Measurements from ENCODE around the gene ZNF275.
"Not testable (repeated sequence)": the region's sequence is repeated elsewhere in the genome, so short reads cannot be mapped to it uniquely, and the experiment has no call there.

Gene ZNF275

DNA sequence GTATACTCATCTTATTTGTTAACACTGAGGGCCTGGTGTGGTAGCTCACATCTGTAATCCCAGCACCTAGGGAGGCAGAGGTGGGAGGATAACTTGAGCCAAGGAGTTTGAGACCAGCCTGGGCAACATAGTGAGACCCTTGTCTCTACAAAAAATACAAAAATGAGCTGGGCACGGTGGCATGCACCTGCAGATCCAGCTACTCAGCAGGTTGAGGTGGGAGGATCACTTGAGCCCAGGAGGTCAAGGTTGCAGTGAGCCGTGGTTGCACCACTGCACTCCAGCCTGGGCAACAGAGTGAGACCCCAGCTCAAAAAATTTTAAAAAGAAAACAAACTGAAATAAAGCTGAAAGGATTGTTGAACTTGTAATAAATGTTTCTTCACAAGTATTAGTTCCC is 51.0 kb downstream of the ZNF275 start:
- not testable (repeated sequence) for H3K4me3 ChIP-seq (ENCODE audit: insufficient read depth, low read depth, low read length); H3K9me3 ChIP-seq (ENCODE audit: control insufficient read depth, low read length); H3K27me3 ChIP-seq (ENCODE audit: control insufficient read depth, insufficient read depth, low read length, poor library complexity, severe bottlenecking); H3K36me3 ChIP-seq (ENCODE audit: control insufficient read depth, insufficient read depth, low read length); H3K4me1 ChIP-seq (ENCODE audit: control insufficient read depth, insufficient read depth, low read length); H3K27ac ChIP-seq (ENCODE audit: insufficient read depth, low read depth, low read length, poor library complexity, severe bottlenecking)
- WGBS, 2 experiments = 85% methylated on average over 2 of the region's 2 CpGs

DNA sequence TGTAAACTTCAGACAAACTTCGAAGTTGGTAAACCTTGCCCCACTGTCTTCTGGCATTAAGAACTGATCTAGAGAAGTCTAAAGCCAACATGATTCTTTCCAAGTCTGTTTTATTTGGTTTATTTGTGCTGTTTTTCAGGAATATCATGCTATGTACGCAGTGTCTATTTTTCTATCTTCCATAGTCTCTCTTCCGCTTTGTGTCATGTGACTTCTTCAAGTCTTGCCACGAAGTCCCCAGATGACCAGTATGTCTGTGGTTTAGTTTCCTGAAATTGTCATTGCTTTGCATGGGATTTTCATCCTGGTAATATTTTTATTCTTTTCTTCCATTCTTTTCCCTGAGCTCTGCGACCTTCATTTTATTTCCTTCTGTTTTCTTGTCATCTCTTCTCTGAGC is 52.1 kb downstream of the ZNF275 start:
- 84 to 97% methylated on average over 5 of the region's 5 CpGs for WGBS, 2 experiments
- no peaks in the 10 kb centered on the region for H3K36me3 ChIP-seq (ENCODE audit: control insufficient read depth, insufficient read depth, low read length)
- no peaks in the 10 kb centered on the region for H3K9me3 ChIP-seq (ENCODE audit: control insufficient read depth, low read length)
- H3K4me3 ChIP-seq (ENCODE audit: insufficient read depth, low read depth, low read length) = no peak overlapping the region
- no peak overlapping the region for H3K27ac ChIP-seq (ENCODE audit: insufficient read depth, low read depth, low read length, poor library complexity, severe bottlenecking)
- H3K27me3 ChIP-seq (ENCODE audit: control insufficient read depth, insufficient read depth, low read length, poor library complexity, severe bottlenecking) = no peaks in the 10 kb centered on the region
- no peaks in the 10 kb centered on the region for H3K4me1 ChIP-seq (ENCODE audit: control insufficient read depth, insufficient read depth, low read length)

DNA sequence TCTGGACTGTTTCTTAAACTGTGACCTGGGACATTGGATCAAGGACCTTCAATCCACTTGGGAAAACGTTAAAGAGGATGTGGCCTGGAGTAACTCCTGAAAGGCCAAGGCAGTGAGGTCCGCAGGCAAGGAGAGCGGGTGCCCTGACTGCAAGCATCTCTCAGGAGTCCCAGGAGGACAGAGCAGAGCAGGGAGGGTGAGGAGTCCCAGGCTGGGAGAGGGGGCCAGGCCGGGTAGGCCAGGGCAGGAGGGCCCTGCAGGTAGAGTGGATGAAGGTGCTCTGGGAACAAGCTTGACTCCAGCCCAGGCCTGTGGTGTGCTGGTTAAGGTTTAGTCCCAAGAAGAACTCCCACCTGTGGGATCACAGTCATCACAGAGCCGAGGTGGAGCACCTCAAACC is 53.4 kb downstream of the ZNF275 start:
- Histone ChIP-seq H3K4me3 (ENCODE audit: insufficient read depth, low read depth, low read length) (no peak overlapping the region), H3K27ac (ENCODE audit: insufficient read depth, low read depth, low read length, poor library complexity, severe bottlenecking) (no peak overlapping the region), H3K36me3 (ENCODE audit: control insufficient read depth, insufficient read depth, low read length) (no peaks in the 10 kb centered on the region), H3K4me1 (ENCODE audit: control insufficient read depth, insufficient read depth, low read length) (no peaks in the 10 kb centered on the region), H3K27me3 (ENCODE audit: control insufficient read depth, insufficient read depth, low read length, poor library complexity, severe bottlenecking) (no peaks in the 10 kb centered on the region), H3K9me3 (ENCODE audit: control insufficient read depth, low read length) (no peaks in the 10 kb centered on the region)
- WGBS, 2 experiments = 87 to 92% methylated on average over 5 of the region's 5 CpGs

DNA sequence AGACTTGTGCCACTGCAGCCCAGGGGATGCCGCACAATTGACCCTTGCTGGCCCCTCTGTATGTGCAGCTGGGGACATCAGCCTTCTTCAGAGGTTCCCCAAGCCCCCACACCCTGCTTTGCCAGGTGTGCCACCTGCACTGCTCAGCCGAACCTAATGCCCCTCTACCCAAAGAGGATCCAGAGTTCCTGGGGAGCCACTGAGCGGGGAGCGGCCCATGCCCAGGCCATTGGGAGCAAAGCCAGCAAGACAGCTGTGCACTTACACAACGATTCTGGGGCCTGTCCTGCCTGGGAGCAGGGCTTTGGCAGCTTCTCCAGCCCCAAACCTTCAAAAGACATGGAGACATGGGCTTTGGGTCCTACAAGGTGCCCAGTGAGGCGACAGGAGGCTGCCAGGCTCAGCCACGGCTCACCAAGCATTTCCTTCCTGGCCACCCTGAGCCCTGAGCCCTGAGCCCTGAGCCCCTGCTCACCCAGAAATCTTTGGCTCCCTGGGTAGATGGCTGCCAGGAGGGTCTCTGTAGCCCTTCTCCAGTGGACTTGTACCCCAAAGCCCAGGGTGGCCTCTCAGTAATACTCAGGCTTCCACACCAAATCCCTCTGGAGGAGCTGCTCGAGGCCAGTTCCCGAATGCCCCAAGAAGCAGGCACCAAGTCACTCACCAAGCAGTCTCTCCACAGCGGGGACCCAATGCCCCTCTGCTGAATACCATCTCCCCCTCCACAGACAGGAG is 54.2 kb downstream of the ZNF275 start:
- Histone ChIP-seq H3K4me1 (ENCODE audit: control insufficient read depth, insufficient read depth, low read length) (no peaks in the 10 kb centered on the region), H3K4me3 (ENCODE audit: insufficient read depth, low read depth, low read length) (no peak overlapping the region), H3K36me3 (ENCODE audit: control insufficient read depth, insufficient read depth, low read length) (no peaks in the 10 kb centered on the region), H3K27ac (ENCODE audit: insufficient read depth, low read depth, low read length, poor library complexity, severe bottlenecking) (no peak overlapping the region), H3K9me3 (ENCODE audit: control insufficient read depth, low read length) (no peaks in the 10 kb centered on the region), H3K27me3 (ENCODE audit: control insufficient read depth, insufficient read depth, low read length, poor library complexity, severe bottlenecking) (no peaks in the 10 kb centered on the region)
- WGBS, 2 experiments = 91 to 92% methylated on average over 10 of the region's 10 CpGs

DNA sequence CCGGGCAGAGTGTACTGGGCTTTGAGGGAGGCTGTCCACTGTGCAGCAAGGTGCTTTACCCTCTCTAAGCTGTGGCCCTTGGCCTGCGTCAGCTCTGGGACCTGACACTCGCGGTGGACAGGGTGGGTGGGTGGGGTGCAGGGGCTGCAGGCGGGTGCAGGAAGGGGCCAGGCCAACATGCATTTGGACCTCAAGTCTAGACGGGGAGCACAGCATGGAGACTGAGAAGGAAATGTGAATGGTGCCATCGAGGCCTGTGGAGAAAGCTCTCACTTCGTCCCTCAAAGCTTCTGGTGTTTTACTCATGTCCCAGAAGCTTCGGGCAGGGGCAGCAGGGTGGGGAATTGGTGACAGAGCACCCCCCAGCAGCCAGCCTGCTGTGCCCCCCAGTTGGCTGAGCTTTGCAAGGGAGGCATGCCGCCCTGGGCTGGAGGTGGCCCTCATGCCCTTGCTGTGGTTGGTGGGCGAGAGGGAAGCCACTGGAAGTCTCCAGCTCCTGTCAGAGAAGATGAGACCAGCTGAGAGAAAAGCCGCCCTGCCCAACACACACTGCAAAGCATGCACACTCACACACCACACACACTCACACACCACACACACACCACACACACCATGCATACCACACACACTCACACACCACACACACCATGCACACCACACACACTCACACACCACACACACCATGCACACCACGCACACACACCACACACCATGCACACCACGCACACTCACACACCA is 54.9 kb downstream of the ZNF275 start:
- Histone ChIP-seq H3K27me3 (ENCODE audit: control insufficient read depth, insufficient read depth, low read length, poor library complexity, severe bottlenecking) (no peaks in the 10 kb centered on the region), H3K4me3 (ENCODE audit: insufficient read depth, low read depth, low read length) (no peak overlapping the region), H3K27ac (ENCODE audit: insufficient read depth, low read depth, low read length, poor library complexity, severe bottlenecking) (no peak overlapping the region), H3K36me3 (ENCODE audit: control insufficient read depth, insufficient read depth, low read length) (no peaks in the 10 kb centered on the region), H3K4me1 (ENCODE audit: control insufficient read depth, insufficient read depth, low read length) (no peaks in the 10 kb centered on the region), H3K9me3 (ENCODE audit: control insufficient read depth, low read length) (no peaks in the 10 kb centered on the region)
- WGBS, 2 experiments = 86% methylated on average over 14 of the region's 14 CpGs

DNA sequence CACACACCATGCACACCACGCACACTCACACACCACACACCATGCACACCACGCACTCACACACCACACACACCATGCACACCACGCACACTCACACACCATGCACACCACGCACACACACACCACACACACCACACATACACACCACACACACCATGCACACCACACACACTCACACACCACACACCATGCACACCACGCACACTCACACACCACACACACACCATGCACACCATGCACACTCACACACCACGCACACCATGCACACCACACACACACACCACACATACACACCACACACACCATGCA is 55.5 kb downstream of the ZNF275 start:
- H3K4me3 ChIP-seq (ENCODE audit: insufficient read depth, low read depth, low read length); H3K27me3 ChIP-seq (ENCODE audit: control insufficient read depth, insufficient read depth, low read length, poor library complexity, severe bottlenecking); H3K36me3 ChIP-seq (ENCODE audit: control insufficient read depth, insufficient read depth, low read length); H3K27ac ChIP-seq (ENCODE audit: insufficient read depth, low read depth, low read length, poor library complexity, severe bottlenecking); H3K9me3 ChIP-seq (ENCODE audit: control insufficient read depth, low read length); H3K4me1 ChIP-seq (ENCODE audit: control insufficient read depth, insufficient read depth, low read length): not testable (repeated sequence)
- 92 to 93% methylated on average over 6 of the region's 6 CpGs for WGBS, 2 experiments

DNA sequence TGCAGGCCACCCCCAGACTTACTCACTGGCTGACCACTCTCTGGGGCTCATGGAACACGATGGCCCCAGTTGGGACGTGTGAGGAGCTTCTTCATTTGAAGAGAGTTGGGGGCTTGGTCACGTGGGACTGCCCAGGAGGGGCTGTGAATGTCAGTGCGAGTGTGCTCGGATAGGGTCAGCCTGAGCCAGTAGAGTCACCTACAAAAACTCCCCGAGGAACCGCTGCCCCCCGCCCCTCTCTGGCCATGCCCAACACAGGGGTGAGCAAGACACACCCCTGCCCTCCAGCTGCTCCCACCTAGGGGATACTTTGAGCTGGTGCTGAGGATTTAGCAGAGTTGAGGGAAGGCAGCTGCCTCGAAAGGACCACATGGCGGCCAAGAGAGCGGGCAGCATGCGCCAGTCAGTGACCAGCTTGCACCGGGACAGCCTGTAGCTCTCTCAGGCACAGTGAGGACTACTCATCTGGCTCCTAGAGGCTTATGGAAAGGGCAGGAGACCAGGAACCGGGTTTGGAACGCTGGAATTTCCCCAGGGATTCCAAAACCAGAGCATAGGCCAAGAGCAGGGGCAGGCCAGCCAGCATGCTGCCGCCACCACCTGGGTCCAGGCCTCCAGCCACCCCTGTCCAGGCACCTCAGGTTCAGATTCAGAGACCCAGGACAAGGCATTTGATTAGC is 58.8 kb downstream of the ZNF275 start:
- Histone ChIP-seq H3K27me3 (ENCODE audit: control insufficient read depth, insufficient read depth, low read length, poor library complexity, severe bottlenecking) (no peaks in the 10 kb centered on the region), H3K4me3 (ENCODE audit: insufficient read depth, low read depth, low read length) (no peak overlapping the region), H3K9me3 (ENCODE audit: control insufficient read depth, low read length) (no peaks in the 10 kb centered on the region), H3K4me1 (ENCODE audit: control insufficient read depth, insufficient read depth, low read length) (no peaks in the 10 kb centered on the region), H3K27ac (ENCODE audit: insufficient read depth, low read depth, low read length, poor library complexity, severe bottlenecking) (no peak overlapping the region), H3K36me3 (ENCODE audit: control insufficient read depth, insufficient read depth, low read length) (no peaks in the 10 kb centered on the region)
- 94 to 96% methylated on average over 16 of the region's 16 CpGs for WGBS, 2 experiments

DNA sequence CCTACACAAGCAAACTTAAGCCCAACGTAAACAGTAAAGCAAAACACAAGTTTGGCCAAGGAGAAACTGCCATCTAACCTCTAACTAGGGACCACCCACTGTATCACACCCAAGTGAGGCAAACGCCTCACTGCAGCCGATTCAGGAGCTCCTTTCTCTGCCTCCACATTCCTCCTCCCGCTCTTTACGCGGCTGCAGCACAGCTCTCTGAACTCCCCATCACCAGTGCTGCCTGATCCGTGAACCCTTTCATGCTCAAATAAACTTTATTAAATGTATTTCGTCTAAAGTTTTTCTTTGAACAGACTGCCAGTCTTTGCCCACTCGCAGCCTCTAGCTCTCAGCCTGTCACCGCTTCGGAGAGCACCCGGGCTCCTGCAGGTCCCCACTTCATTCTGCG is 60.7 kb downstream of the ZNF275 start:
- WGBS, 2 experiments = 72 to 80% methylated on average over 13 of the region's 13 CpGs
- no peaks in the 10 kb centered on the region for H3K36me3 ChIP-seq (ENCODE audit: control insufficient read depth, insufficient read depth, low read length)
- no peaks in the 10 kb centered on the region for H3K9me3 ChIP-seq (ENCODE audit: control insufficient read depth, low read length)
- no peaks in the 10 kb centered on the region for H3K27me3 ChIP-seq (ENCODE audit: control insufficient read depth, insufficient read depth, low read length, poor library complexity, severe bottlenecking)
- no peak overlapping the region for H3K27ac ChIP-seq (ENCODE audit: insufficient read depth, low read depth, low read length, poor library complexity, severe bottlenecking)
- H3K4me1 ChIP-seq (ENCODE audit: control insufficient read depth, insufficient read depth, low read length) = no peaks in the 10 kb centered on the region
- no peak overlapping the region for H3K4me3 ChIP-seq (ENCODE audit: insufficient read depth, low read depth, low read length)

DNA sequence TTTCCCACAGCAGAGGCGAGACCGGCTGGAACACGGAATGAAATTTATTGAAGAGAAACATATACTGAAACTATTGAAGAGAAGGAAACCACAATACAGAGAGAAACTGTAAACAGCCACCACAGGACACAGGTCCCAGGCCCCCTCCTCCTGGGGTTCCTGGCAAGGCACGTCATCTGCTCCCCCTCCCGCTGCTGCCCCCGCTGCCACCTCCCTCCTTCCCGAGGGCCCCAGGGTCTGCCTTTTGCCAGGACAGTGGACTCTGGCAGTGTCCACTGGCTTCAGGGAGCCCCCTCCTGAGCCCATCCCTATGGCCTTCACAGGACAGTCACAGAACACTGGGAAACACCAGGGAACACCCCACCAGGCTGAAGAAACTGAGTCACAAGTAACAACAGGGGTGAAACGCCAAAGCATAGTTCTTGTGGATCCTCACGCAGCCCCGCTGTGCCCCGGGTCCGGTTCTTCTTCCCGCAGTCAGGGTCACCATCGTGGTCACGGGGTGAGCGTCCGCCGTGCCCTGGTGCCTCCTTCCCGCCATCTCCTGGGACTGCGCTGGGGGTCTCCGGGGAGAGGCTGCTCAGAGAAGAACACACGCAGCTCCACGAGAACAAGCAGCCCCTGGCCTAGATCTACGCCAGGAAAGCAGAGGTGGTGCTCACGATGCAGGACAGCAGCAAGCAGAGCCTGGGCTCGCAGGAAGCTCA is 61.8 kb downstream of the ZNF275 start:
- WGBS, 2 experiments = 89 to 90% methylated on average over 23 of the region's 26 CpGs
- Histone ChIP-seq H3K27ac (ENCODE audit: insufficient read depth, low read depth, low read length, poor library complexity, severe bottlenecking) (no peak overlapping the region), H3K4me1 (ENCODE audit: control insufficient read depth, insufficient read depth, low read length) (no peaks in the 10 kb centered on the region), H3K27me3 (ENCODE audit: control insufficient read depth, insufficient read depth, low read length, poor library complexity, severe bottlenecking) (no peaks in the 10 kb centered on the region), H3K4me3 (ENCODE audit: insufficient read depth, low read depth, low read length) (no peak overlapping the region), H3K9me3 (ENCODE audit: control insufficient read depth, low read length) (no peaks in the 10 kb centered on the region), H3K36me3 (ENCODE audit: control insufficient read depth, insufficient read depth, low read length) (no peaks in the 10 kb centered on the region)

All from ectodermal cell (in vitro differentiated cells).